Hepatocyte (in vitro differentiated cells): ENCODE data around the gene PRKAB1. TPM values are rescaled to one million over a fixed set of nuclear protein-coding genes. Genes with fewer than 3 reads are reported as not detected.

Source experiments
- DNase-seq: peaks from one replicate; pipeline ENCODE4 v3.0.0-alpha.2; 2016; ENCODE audit warnings: low spot score
- H2AFZ ChIP-seq: fragments of 200-600 bp; sonication (generic); 2 replicates; pipeline ENCODE4 v1.6.0; 2016; ENCODE audit warnings: antibody characterized with exemption, mild to moderate bottlenecking
- H3K27ac ChIP-seq: fragments of 200-600 bp; sonication (generic); 2 replicates; pipeline ENCODE4 v1.5.1; 2016; ENCODE audit warnings: mild to moderate bottlenecking
- H3K27me3 ChIP-seq: fragments of 200-600 bp; sonication (generic); 2 replicates; pipeline ENCODE4 v1.6.1; 2016
- H3K36me3 ChIP-seq: fragments of 200-600 bp; sonication (generic); replicated peaks from 2 replicates; pipeline ENCODE4 v1.5.1; 2016; ENCODE audit warnings: low read depth; ENCODE audit not compliant: insufficient read depth
- H3K4me1 ChIP-seq: fragments of 200-600 bp; sonication (generic); 2 replicates; pipeline ENCODE4 v1.5.1; 2016; ENCODE audit warnings: mild to moderate bottlenecking, moderate library complexity; ENCODE audit not compliant: insufficient read depth
- H3K4me2 ChIP-seq: fragments of 200-600 bp; sonication (generic); 2 replicates; pipeline ENCODE4 v1.6.0; 2016
- H3K4me3 ChIP-seq: fragments of 200-600 bp; sonication (generic); 2 replicates; pipeline ENCODE4 v1.5.1; 2016; ENCODE audit warnings: mild to moderate bottlenecking
- H3K79me2 ChIP-seq: fragments of 200-600 bp; sonication (generic); 2 replicates; pipeline ENCODE4 v1.6.0; 2017; ENCODE audit warnings: mild to moderate bottlenecking
- H3K9me2 ChIP-seq: fragments of 200-600 bp; sonication (generic); replicated peaks from 2 replicates; pipeline ENCODE4 v1.6.0; 2017; ENCODE audit warnings: mild to moderate bottlenecking; ENCODE audit not compliant: insufficient read depth
- H3K9me3 ChIP-seq: fragments of 200-600 bp; sonication (generic); 2 replicates; pipeline ENCODE4 v1.5.1; 2016; ENCODE audit warnings: low read depth, mild to moderate bottlenecking
- H4K20me1 ChIP-seq: fragments of 200-600 bp; sonication (generic); 2 replicates; pipeline ENCODE4 v1.6.0; 2016; ENCODE audit warnings: mild to moderate bottlenecking; ENCODE audit not compliant: insufficient read depth, poor library complexity, severe bottlenecking
- EZH2 ChIP-seq: fragments of 200-600 bp; sonication (generic); IDR thresholded peaks from 2 replicates; pipeline ENCODE4 v1.6.1; 2016; ENCODE audit warnings: antibody characterized with exemption, mild to moderate bottlenecking, borderline replicate concordance
- EZH2phosphoT487 ChIP-seq: fragments of 200-600 bp; sonication (generic); IDR thresholded peaks from one replicate; pipeline ENCODE4 v1.6.1; 2018; ENCODE audit warnings: antibody characterized with exemption, mild to moderate bottlenecking, low read depth, moderate library complexity; ENCODE audit not compliant: unreplicated experiment, severe bottlenecking
- WGBS: methylation state at CpG from one replicate; pipeline ENCODE4 v1.1.6; 2016; ENCODE audit warnings: low lambda C conversion rate; ENCODE audit errors: missing lambda C conversion rate; 5-methylcytosine and 5-hydroxymethylcytosine counted together
- polyA plus RNA-seq: library from polyadenylated mRNA; unstranded; fragments of >200 nt; fragmentation: Nextera tagmentation; extraction: Ambion mirVana; gene quantifications from 2 replicates; pipeline ENCODE4 v1.2.1, GENCODE V29; 2016
- total RNA-seq: library from RNA; depleted of rRNA; stranded (reverse); fragments of >200 nt; gene quantifications from 2 replicates; pipeline ENCODE4 v1.2.3, GENCODE V29; 2014
- TF ChIP-seq, protein P1 (sequence below): fragments of 200-600 bp; sonication (generic); IDR thresholded peaks from 2 replicates; pipeline ENCODE4 v1.5.1; 2016; ENCODE audit warnings: antibody characterized with exemption, mild to moderate bottlenecking; ENCODE audit not compliant: poor library complexity

PRKAB1 gene
- total and polyA plus RNA-seq, 2 experiments from 2014 or later, result 32.3 to 37.7 TPM

DNA sequence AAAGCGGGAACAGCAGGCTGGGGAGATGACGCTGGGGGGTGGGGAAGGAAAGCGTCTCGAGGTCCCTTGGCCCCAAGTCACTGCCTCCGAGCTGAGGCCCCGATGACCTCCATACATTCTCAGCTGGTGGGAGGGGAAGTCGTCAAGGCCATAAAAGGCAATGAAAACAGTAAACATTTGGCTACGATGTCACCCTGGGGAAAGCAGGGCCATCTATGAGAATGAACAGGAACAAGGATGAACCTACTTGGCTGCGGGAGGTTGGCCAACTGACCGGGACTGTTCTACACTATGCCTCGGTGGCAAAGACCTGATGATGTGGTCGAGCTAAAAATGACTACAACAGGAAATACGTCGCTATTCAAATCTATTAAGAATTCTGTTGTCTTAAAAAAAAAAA, 19.5 kb downstream of the PRKAB1 start:
- Histone ChIP-seq H3K36me3 (no peaks in the 10 kb centered on the region), H3K4me2 (no peak overlapping the region), H4K20me1 (no peaks in the 10 kb centered on the region), H3K79me2 (no peaks in the 10 kb centered on the region), H3K27me3 (no peaks in the 10 kb centered on the region), H3K27ac (no peak overlapping the region), H3K9me2 (no peaks in the 10 kb centered on the region), H3K4me1 (peaks cover 42% of the 10 kb centered on the region), H3K9me3 (no peaks in the 10 kb centered on the region), H2AFZ (no peak overlapping the region), H3K4me3 (no peak overlapping the region)
- TF ChIP-seq, protein P1, sequence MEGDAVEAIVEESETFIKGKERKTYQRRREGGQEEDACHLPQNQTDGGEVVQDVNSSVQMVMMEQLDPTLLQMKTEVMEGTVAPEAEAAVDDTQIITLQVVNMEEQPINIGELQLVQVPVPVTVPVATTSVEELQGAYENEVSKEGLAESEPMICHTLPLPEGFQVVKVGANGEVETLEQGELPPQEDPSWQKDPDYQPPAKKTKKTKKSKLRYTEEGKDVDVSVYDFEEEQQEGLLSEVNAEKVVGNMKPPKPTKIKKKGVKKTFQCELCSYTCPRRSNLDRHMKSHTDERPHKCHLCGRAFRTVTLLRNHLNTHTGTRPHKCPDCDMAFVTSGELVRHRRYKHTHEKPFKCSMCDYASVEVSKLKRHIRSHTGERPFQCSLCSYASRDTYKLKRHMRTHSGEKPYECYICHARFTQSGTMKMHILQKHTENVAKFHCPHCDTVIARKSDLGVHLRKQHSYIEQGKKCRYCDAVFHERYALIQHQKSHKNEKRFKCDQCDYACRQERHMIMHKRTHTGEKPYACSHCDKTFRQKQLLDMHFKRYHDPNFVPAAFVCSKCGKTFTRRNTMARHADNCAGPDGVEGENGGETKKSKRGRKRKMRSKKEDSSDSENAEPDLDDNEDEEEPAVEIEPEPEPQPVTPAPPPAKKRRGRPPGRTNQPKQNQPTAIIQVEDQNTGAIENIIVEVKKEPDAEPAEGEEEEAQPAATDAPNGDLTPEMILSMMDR, result no peak
- no peak for TF ChIP-seq EZH2phosphoT487
- no peak for TF ChIP-seq EZH2
- WGBS, result 85% methylated on average over 14 of the region's 14 CpGs
- no peak for DNase-seq

DNA sequence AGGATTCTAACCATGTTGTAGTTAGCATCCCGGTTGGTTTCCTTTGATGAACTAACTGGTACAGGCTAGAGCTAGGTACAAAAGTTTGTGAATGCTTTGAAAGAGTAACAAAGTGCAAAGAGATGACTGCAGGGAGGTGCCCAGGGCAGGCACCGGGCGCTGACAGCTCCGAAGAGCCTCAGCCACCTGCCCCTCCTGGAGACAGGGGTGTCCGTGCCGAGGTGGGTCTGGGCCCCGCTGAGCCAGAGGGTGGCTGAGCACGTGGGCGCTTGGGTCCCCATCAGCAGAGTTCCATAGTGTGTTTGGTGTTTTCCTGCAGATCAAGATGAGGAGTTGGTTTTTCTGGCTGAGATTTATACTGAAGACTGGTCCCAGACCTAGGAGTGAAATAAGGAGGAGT, 19.9 kb downstream of the PRKAB1 start:
- Histone ChIP-seq H3K27ac (no peak overlapping the region), H3K4me1 (peaks cover 39% of the 10 kb centered on the region), H3K79me2 (no peaks in the 10 kb centered on the region), H3K9me2 (no peaks in the 10 kb centered on the region), H3K9me3 (no peaks in the 10 kb centered on the region), H3K36me3 (no peaks in the 10 kb centered on the region), H3K4me3 (no peak overlapping the region), H2AFZ (no peak overlapping the region), H3K27me3 (no peaks in the 10 kb centered on the region), H4K20me1 (no peaks in the 10 kb centered on the region), H3K4me2 (no peak overlapping the region)
- 94% methylated on average over 9 of the region's 9 CpGs for WGBS
- DNase-seq, result no peak
- TF ChIP-seq, protein P1, result no peak
- TF ChIP-seq EZH2 (no peak), EZH2phosphoT487 (no peak)

DNA sequence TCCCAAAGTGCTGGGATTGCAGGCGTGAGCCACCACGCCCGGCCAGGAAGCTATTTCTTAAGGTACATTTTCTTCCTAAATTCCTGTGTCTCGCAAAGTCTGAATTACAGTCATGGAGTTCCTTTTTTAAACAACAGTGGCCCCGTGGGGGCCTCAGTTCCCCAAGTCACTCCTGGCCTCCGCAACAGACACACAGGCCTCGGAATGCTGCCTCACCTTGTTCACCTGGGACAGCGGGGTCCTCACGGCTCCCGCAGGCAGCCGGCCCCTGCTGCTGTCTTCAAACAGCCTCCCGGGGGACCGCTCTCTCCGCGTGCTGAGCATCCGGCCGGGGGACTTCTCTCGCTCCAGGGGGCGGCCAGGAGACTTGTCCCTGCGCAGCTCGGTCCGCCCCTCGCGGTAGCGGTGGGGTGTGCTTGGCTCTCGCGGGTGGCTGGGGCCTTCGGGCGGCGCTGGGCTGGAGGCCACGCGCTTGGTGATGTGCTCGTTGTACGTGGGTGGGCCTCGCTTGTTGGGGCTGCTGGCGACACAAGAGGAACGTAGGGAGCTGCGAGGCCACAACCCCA, 22.1 kb downstream of the PRKAB1 start:
- no peaks in the 10 kb centered on the region for H3K79me2 ChIP-seq
- no peak overlapping the region for H3K27ac ChIP-seq
- H4K20me1 ChIP-seq, result no peaks in the 10 kb centered on the region
- H3K4me1 ChIP-seq, result peaks cover 32% of the 10 kb centered on the region
- DNase-seq, result no peak
- H3K4me2 ChIP-seq, result no peak overlapping the region
- WGBS, result 96% methylated on average over 33 of the region's 38 CpGs
- no peak overlapping the region for H3K4me3 ChIP-seq
- TF ChIP-seq EZH2phosphoT487, result no peak
- TF ChIP-seq EZH2, result no peak
- TF ChIP-seq, protein P1, result no peak
- no peaks in the 10 kb centered on the region for H3K36me3 ChIP-seq
- no peaks in the 10 kb centered on the region for H3K9me2 ChIP-seq
- H3K9me3 ChIP-seq, result no peaks in the 10 kb centered on the region
- no peak overlapping the region for H2AFZ ChIP-seq
- no peaks in the 10 kb centered on the region for H3K27me3 ChIP-seq
